Muscle of leg (tissue), 11 donors: ENCODE results near the gene CLK2. TPM values are rescaled to one million over a fixed set of nuclear protein-coding genes. Genes with fewer than 3 reads are reported as not detected.
"Not testable (repeated sequence)": the region's sequence is repeated elsewhere in the genome, so short reads cannot be mapped to it uniquely, and the experiment has no call there.

Source experiments
- DNase-seq: peaks from one replicate; pipeline ENCODE4 v3.0.0; 2013
- H3K27ac ChIP-seq: one replicate; pipeline ENCODE4 v1.5.1; 2013; ENCODE audit warnings: mild to moderate bottlenecking, low read length, control low read depth
- H3K27me3 ChIP-seq: one replicate; pipeline ENCODE4 v1.6.1; 2013; ENCODE audit warnings: low read length; ENCODE audit not compliant: control insufficient read depth, insufficient read depth
- H3K36me3 ChIP-seq: one replicate; pipeline ENCODE4 v1.6.1; 2013; ENCODE audit warnings: low read length; ENCODE audit not compliant: control insufficient read depth, insufficient read depth
- H3K4me1 ChIP-seq: one replicate; pipeline ENCODE4 v1.6.1; 2013; ENCODE audit warnings: low read length; ENCODE audit not compliant: control insufficient read depth, insufficient read depth
- H3K4me3 ChIP-seq: one replicate; pipeline ENCODE4 v1.5.1; 2013; ENCODE audit warnings: low read length, control low read depth
- H3K9me3 ChIP-seq: replicated peaks from 2 replicates; pipeline ENCODE4 v1.6.1; 2013; ENCODE audit warnings: low read depth, low read length; ENCODE audit not compliant: control insufficient read depth
- WGBS: methylation state at CpG from one replicate; pipeline ENCODE4 v1.1.5; 2013; ENCODE audit warnings: missing lambda C conversion rate; ENCODE audit not compliant: insufficient coverage; 5-methylcytosine and 5-hydroxymethylcytosine counted together
- polyA plus RNA-seq, 8 donors: library from polyadenylated mRNA; unstranded; fragments of 120-200 nt; gene quantifications; one replicate each; pipeline versions ENCODE4 v1.2.1 to v1.2.3, GENCODE V29; 2013; ENCODE audit warnings: inconsistent platforms in 1 of 8, low replicate concordance in 1 of 8; ENCODE audit not compliant: insufficient read length in 8 of 8, insufficient read depth in 1 of 8
- total RNA-seq: library from RNA; stranded (reverse); fragments of 120-200 nt; gene quantifications from one replicate; pipeline ENCODE4 v1.2.4, GENCODE V29; 2013

CLK2 gene
- total and polyA plus RNA-seq, 9 donors: 26.1 to 50.9 (median 42.2) TPM

GRCh38 chr1:155297384-155297783 is 24.1 kb upstream of the CLK2 start:
- 43% methylated on average over 6 of the region's 7 CpGs for WGBS
- Histone ChIP-seq H3K9me3 (no peaks in the 10 kb centered on the region), H3K27ac (no peak overlapping the region), H3K4me3 (no peak overlapping the region), H3K27me3 (peaks cover 49% of the 10 kb centered on the region), H3K36me3 (no peaks in the 10 kb centered on the region), H3K4me1 (peaks cover 11% of the 10 kb centered on the region)
- DNase-seq: no peak

GRCh38 chr1:155296661-155297060 is 23.4 kb upstream of the CLK2 start:
- Histone ChIP-seq H3K27ac (no peak overlapping the region), H3K36me3 (no peaks in the 10 kb centered on the region), H3K4me1 (peaks cover 11% of the 10 kb centered on the region), H3K9me3 (no peaks in the 10 kb centered on the region), H3K27me3 (peaks cover 52% of the 10 kb centered on the region), H3K4me3 (no peak overlapping the region)
- 80% methylated on average over 3 of the region's 3 CpGs for WGBS
- DNase-seq: no peak

GRCh38 chr1:155295942-155296267 is 22.6 kb upstream of the CLK2 start:
- H3K4me3 ChIP-seq: no peak overlapping the region
- no peaks in the 10 kb centered on the region for H3K36me3 ChIP-seq
- DNase-seq: no peak
- peaks cover 11% of the 10 kb centered on the region for H3K4me1 ChIP-seq
- H3K27ac ChIP-seq: no peak overlapping the region
- peaks cover 52% of the 10 kb centered on the region for H3K27me3 ChIP-seq
- no peaks in the 10 kb centered on the region for H3K9me3 ChIP-seq
- WGBS: 88% methylated on average over 5 of the region's 7 CpGs

- H3K9me3 ChIP-seq: no peaks in the 10 kb centered on the region
- H3K27me3 ChIP-seq: peaks cover 52% of the 10 kb centered on the region
- no peaks in the 10 kb centered on the region for H3K36me3 ChIP-seq
- peaks cover 11% of the 10 kb centered on the region for H3K4me1 ChIP-seq
- H3K4me3 ChIP-seq: no peak overlapping the region
- no peak for DNase-seq
- WGBS: 6% methylated on average over 36 of the region's 47 CpGs
- H3K27ac ChIP-seq: no peak overlapping the region
Measured at GRCh38 chr1:155295183-155295941, 22.1 kb upstream of the CLK2 start.

GRCh38 chr1:155294520-155295182 is 21.3 kb upstream of the CLK2 start:
- Histone ChIP-seq H3K9me3 (no peaks in the 10 kb centered on the region), H3K27me3 (peaks cover 52% of the 10 kb centered on the region), H3K4me1 (peaks cover 11% of the 10 kb centered on the region), H3K4me3 (no peak overlapping the region), H3K36me3 (no peaks in the 10 kb centered on the region), H3K27ac (no peak overlapping the region)
- 30% methylated on average over 38 of the region's 46 CpGs for WGBS
- DNase-seq: no peak

- WGBS: 81% methylated on average over 16 of the region's 17 CpGs
- Histone ChIP-seq H3K4me3 (no peak overlapping the region), H3K27ac (no peak overlapping the region), H3K27me3 (peaks cover 52% of the 10 kb centered on the region), H3K9me3 (no peaks in the 10 kb centered on the region), H3K36me3 (peaks cover 3% of the 10 kb centered on the region), H3K4me1 (peaks cover 11% of the 10 kb centered on the region)
- DNase-seq: no peak
Measured at GRCh38 chr1:155293086-155293749, 19.9 kb upstream of the CLK2 start.

GRCh38 chr1:155291006-155291405 is 17.7 kb upstream of the CLK2 start:
- H3K36me3 ChIP-seq, H3K9me3 ChIP-seq, H3K4me3 ChIP-seq, DNase-seq, H3K27ac ChIP-seq, H3K4me1 ChIP-seq: not testable (repeated sequence)
- H3K27me3 ChIP-seq: peaks cover 37% of the 10 kb centered on the region
- WGBS: 100% methylated on average over 2 of the region's 10 CpGs

- Histone ChIP-seq H3K4me1 (no peaks in the 10 kb centered on the region), H3K27ac (no peak overlapping the region), H3K4me3 (no peak overlapping the region), H3K36me3 (peaks cover 7% of the 10 kb centered on the region), H3K9me3 (no peaks in the 10 kb centered on the region), H3K27me3 (peaks cover 8% of the 10 kb centered on the region)
- 93% methylated on average over 18 of the region's 21 CpGs for WGBS
- DNase-seq: no peak
Measured at GRCh38 chr1:155287987-155288543, 14.8 kb upstream of the CLK2 start.

GRCh38 chr1:155286544-155286943 is 13.2 kb upstream of the CLK2 start:
- no peak for DNase-seq
- no peaks in the 10 kb centered on the region for H3K4me1 ChIP-seq
- H3K27ac ChIP-seq: no peak overlapping the region
- whole genome bisulfite sequencing: 86% methylated on average over 2 of the region's 2 CpGs
- no peak overlapping the region for H3K4me3 ChIP-seq
- no peaks in the 10 kb centered on the region for H3K27me3 ChIP-seq
- no peaks in the 10 kb centered on the region for H3K9me3 ChIP-seq
- peaks cover 11% of the 10 kb centered on the region for H3K36me3 ChIP-seq

GRCh38 chr1:155285631-155286044 is 12.3 kb upstream of the CLK2 start:
- 92% methylated on average over 17 of the region's 18 CpGs for WGBS
- Histone ChIP-seq H3K36me3 (peaks cover 11% of the 10 kb centered on the region), H3K27ac (no peak overlapping the region), H3K27me3 (no peaks in the 10 kb centered on the region), H3K4me3 (no peak overlapping the region), H3K4me1 (no peaks in the 10 kb centered on the region), H3K9me3 (no peaks in the 10 kb centered on the region)
- no peak for DNase-seq
